Stimulated activated naive CD4-positive, alpha-beta T cell (primary cell): Measurements from ENCODE around the gene NKX6-2.
"Not testable (repeated sequence)": the region's sequence is repeated elsewhere in the genome, so short reads cannot be mapped to it uniquely, and the experiment has no call there.

Source experiments
- DNase-seq, 6 experiments: peaks; one replicate each; lab custom pipeline; 2025; lab: John Stamatoyannopoulos, UW

Gene NKX6-2

DNA sequence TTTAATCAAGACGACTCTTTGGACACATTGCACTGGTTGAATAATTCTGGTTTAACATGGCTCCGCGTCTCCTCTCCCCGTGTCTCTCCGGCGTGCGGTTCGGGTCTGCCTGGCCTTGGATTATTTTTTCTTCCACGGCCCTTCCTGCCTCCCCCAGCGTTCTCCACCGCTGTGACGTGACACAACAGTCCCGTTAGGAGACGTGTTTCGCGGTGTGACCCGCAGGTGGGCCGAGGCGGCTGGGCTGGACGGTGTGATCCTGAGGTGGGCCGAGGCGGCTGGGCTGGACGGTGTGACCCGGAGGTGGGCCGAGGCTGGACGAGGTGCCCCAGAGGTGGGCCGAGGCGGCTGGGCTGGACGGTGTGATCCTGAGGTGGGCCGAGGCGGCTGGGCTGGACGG is 12.0 kb upstream of the NKX6-2 start:
- not testable (repeated sequence) for DNase-seq

DNA sequence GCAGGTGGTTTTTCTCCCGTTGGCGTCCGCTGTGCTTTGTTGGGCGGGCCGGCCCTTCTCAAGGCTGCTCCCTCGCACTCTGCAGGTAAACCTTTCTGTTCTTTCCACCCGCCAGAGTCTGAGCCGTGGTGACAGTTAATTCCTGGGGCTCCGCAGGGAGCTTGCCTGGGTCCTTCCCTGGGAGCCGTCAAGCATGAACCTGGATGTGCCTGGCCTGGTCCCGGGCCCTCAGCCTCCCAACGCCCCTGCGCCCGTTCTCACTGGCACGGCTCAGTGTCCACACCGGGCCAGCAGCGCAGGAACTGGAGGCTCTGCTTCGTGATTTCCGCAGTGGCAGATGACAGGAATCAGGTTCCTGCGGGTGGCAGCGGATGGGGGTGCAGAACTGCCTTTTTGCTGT is 10.9 kb upstream of the NKX6-2 start:
- no peak for DNase-seq

DNA sequence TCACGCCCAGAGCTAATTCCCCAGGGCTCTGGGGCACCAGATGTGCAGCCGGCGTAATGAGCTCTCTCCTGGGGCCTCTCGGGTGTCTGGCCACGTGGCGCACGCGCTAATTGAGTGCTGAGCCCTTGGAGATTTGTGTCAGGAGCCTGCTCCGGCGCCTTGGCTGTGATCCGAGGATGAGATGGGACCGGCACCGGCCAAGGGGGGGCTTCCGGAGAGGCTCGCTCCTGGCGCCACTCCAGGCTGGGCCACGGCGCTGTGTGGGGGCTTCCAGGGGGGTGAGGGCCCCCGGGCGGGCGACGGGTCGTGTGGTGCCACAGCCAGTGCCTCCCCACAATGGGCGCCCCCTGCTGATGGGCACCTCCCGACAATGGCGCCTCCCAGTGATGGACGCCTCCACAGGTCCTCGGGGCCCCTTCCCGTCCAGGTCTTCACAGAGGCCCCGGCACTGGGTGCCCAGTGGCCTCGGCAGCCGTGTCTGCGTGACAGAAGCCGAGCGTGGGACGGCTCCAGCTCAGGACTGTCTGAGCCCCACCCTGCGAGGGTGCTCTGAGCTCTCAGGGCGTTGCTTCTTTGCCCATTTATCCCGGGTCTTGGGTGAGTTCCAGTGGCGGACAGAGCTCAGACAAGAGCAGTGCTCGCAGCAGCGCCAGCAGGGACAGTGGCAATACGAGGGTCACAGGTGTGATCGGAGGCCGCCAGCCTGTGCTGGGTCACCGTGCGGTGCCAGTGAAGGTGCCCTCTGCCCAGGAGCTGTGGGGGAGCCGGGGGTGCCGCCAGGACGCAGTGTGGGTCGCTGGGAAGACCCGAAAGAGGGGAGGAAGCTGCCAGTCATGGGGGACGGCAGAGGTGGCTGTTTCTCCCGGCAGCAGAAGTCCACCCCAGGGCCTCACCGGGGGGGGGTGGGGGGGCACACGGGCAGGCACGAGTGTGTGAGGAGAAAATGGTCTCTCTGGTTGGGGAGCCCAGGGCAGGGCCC is 8.2 kb upstream of the NKX6-2 start:
- DNase-seq: no peak

GRCh38 chr10:132793213-132793612 is 7.3 kb upstream of the NKX6-2 start:
- DNase-seq: no peak

- DNase-seq: no peak
These were observed 6.8 kb upstream of the NKX6-2 start for GRCh38 chr10:132792796-132793195.

GRCh38 chr10:132792099-132792498 is 6.2 kb upstream of the NKX6-2 start:
- not testable (repeated sequence) for DNase-seq

- DNase-seq: no peak
These were observed 5.2 kb upstream of the NKX6-2 start for GRCh38 chr10:132790934-132791829.

DNA sequence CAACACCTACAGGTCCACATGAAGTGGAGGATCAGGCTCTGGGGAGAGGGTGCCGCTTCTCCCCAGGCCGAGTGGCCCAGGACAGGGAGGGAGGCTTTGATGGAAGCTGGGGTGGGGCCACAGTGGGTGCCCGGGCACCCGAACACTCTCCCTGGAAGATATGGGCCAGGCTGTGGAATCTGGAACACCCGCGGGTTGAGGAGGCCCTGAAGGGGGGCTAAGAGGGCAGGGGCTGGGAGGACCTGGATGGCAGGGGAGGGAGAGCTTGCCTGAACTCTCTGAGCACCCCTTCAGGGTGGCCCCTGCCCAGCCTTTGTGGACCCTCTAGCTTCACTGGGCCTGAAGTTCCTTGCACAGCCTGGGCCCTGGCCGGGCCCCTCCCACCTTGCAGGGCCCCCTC is 4.5 kb upstream of the NKX6-2 start:
- no peak for DNase-seq

GRCh38 chr10:132789659-132790148 is 3.8 kb upstream of the NKX6-2 start:
- no peak for DNase-seq

DNA sequence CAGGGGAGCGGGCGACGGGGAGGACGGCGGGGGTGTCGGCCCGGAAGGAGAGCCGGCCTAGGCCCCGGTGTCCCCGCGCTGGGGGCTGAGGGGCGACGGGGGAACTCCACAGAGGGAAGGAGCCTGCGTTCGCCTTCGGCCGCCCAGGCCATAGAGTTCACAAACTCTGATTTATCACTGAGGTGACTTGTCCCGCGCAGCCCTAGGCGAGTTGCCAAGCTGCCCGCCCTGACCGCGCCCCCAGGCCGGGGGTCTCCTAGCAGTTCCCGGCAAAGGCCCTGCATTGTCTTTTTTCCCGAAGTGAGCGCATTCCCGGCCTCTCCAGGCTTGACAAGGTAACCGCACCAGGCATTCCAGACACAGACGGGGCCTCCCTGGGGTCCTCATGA is 2.9 kb upstream of the NKX6-2 start:
- DNase-seq: no peak

DNA sequence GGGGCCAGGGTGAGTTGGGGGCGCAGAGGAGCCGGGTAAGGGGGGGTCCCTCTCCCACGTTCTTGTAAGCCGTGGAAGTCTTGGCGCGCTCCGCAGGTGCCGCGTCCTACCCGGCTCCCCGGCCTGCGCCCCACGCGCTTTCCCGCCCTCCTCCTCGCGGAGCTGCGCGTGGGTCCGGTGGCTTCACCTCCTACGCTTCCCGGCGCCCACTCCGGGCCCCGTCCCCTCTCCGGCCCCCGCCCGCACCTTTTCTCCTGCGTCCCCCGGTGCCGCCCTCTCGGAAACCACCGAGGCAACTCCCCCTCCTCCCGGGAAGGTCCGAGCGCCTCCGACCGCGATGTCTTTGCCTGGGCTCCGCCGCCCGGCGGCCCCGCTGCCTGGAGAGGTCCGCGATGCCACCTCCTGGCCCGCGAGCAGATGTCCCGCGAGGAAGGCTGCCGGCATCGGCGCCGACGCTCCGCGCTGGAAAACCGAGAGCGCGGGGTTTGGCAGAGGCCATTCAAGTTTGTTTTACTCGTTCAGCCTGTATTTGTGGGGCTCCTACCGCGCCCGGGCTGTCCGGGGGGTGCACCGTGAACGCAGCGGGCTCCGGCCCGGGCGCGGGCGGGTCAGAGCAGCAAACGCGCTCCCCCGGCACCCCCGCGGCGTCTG is 2.4 kb upstream of the NKX6-2 start:
- DNase-seq: no peak

GRCh38 chr10:132787495-132788179 is 1.7 kb upstream of the NKX6-2 start:
- no peak for DNase-seq

GRCh38 chr10:132786884-132787494 is 1.0 kb upstream of the NKX6-2 start:
- DNase-seq: no peak

DNA sequence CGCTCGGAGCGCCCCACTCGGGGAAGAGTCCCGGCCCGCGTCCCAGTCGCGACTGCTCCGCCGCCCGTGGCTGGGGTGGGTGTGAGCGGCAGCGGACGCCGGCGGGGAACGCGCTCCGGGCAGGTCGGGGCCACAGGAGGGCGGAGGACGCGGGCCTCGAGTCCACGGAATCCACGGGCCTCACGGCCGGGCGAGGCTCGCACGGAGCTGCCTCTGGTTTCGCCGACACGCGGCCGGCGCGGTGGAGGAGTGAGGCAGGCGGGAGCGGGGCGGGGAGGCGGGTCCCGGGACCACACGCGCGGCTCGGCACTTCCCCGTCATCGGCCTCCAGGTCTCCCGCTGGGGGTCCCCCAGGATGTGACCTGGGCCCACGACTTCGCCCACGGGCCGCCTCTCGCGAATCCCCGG is 533 bp upstream of the NKX6-2 start:
- no peak for DNase-seq

DNA sequence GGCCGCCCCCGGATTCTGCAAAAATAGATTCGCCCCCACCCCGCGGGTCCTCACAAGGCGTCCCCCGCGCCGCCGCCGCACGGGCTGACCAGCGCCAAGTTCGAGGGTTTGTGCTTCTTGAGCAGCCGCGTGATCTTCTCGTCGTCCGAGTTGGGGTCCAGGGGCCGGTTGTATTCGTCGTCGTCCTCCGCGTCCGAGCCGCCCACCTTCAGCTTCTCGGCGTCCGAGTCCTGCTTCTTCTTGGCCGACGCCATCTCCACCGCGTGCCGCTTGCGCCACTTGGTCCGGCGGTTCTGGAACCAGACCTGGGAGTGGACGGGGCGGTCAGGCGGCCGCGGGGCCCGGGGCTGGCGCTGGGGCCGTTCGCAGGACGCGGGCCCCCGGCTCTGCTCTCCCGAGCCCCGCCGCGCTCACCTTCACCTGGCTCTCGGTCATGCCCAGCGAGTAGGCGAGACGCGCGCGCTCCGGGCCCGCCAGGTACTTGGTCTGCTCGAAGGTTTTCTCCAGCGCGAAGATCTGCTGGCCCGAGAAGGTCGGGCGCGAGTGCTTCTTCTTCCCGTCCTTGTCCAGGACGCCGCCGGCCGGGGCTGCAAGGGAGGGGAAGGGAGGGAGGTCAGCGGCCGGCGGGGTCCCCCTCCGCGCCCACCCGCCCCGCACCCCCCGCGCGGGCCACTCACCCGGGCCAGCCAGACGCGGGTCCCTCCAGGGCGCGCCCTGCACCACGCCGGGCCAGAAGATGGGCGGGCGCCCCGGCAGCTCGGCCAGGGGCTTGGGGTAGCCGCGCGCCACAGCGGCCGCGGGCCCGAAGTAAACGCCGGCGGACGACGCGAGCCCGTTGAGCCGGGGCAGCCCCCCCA is 853 bp downstream of the NKX6-2 start:
- DNase-seq: no peak

DNA sequence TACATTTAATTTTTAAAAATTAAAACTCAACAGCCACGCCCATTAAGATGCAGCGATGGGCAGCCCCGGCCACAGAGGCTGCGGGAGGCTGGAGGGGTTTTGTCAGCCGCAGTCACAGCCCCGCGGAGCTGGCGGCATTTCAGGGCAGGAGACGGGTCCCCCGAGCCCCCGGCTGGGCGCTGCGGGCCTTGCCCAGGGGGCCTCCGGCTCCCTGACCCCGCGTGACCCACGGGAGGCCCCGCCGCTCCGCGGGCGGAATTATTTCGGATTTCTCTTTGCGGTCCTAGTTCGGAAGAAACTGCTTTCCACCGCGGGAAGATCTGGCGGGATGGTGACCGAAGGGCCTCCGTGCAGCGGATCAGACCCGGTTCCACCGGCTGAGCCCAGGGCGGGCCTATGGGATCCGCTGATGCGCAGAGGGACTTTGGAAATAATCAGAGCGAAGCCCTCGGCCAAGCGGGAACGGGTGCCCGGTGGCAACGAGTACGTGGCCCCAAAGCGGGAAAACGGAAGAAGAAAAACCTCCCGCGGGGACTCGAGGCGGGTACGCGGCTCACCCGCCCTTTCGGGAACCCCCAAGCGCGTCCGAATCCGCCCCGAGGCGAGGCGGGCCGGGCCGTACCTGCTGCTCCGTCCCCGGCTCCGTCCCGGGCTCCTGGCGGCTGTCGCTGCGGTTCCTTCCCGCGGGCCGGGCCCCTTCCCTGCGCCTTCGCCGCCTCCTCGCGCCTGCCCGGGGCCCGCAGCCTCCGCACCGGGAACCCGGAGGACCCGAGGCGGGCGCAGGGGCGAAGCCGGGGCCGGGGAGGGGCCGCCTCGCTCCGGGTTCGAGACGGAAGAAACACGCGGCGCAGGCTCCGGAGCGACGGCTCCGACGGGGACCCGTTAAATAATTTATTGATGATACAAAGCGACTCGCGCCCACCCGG is 1.7 kb downstream of the NKX6-2 start:
- no peak for DNase-seq

- no peak for DNase-seq
These were observed 2.6 kb downstream of the NKX6-2 start for GRCh38 chr10:132783165-132783939.

GRCh38 chr10:132781556-132781955 is 4.4 kb downstream of the NKX6-2 start:
- DNase-seq: no peak
